Renal cortex interstitium (tissue), 11 donors: Measurements from ENCODE around the gene SORCS2. TPM values are rescaled to one million over a fixed set of nuclear protein-coding genes. Genes with fewer than 3 reads are reported as not detected.

ENCODE experiments used
- DNase-seq, 11 donors: peaks; one replicate each; pipeline ENCODE4 v3.0.0-alpha.2; 2013; ENCODE audit warnings: low read depth in 9 of 11, low spot score in 4 of 11; ENCODE audit errors: extremely low read depth in 1 of 11
- polyA plus RNA-seq, 3 donors: library from polyadenylated mRNA; unstranded; fragments of 120-200 nt; gene quantifications; one replicate each; pipeline ENCODE4 v1.2.1, GENCODE V29; 2013; ENCODE audit not compliant: insufficient read length in 3 of 3

Gene SORCS2
- polyA plus RNA-seq, 3 donors: 8.3 to 13.3 (median 9.9) TPM

- DNase-seq: no peak
These were observed 11.4 kb upstream of the SORCS2 start for GRCh38 chr4:7180938-7181337.

GRCh38 chr4:7182616-7183015 lies 9.7 kb upstream of the SORCS2 start:
- no peak for DNase-seq

GRCh38 chr4:7183161-7183560 lies 9.2 kb upstream of the SORCS2 start:
- no peak for DNase-seq

- DNase-seq: no peak
These were observed 8.4 kb upstream of the SORCS2 start for GRCh38 chr4:7183780-7184460.

GRCh38 chr4:7185487-7186030 lies 6.8 kb upstream of the SORCS2 start:
- DNase-seq: no peak

- no peak for DNase-seq
These were observed 6.3 kb upstream of the SORCS2 start for GRCh38 chr4:7186031-7186430.

- no peak for DNase-seq
These were observed 5.7 kb upstream of the SORCS2 start for GRCh38 chr4:7186516-7187167.

- DNase-seq: no peak
These were observed 5.2 kb upstream of the SORCS2 start for GRCh38 chr4:7187168-7187535.

GRCh38 chr4:7187691-7188090 lies 4.6 kb upstream of the SORCS2 start:
- DNase-seq: no peak

GRCh38 chr4:7189066-7189465 lies 3.3 kb upstream of the SORCS2 start:
- no peak for DNase-seq

- no peak for DNase-seq
These were observed 2.7 kb upstream of the SORCS2 start for GRCh38 chr4:7189475-7190277.

GRCh38 chr4:7190278-7190594 lies 2.1 kb upstream of the SORCS2 start:
- no peak for DNase-seq

- DNase-seq: no peak
These were observed 1.4 kb upstream of the SORCS2 start for GRCh38 chr4:7190691-7191545.

GRCh38 chr4:7191546-7192251 lies 639 bp upstream of the SORCS2 start:
- DNase-seq: no peak

- no peak for DNase-seq
These were observed 956 bp downstream of the SORCS2 start for GRCh38 chr4:7193030-7193958.

- no peak for DNase-seq
These were observed 2.2 kb downstream of the SORCS2 start for GRCh38 chr4:7194251-7195140.

- DNase-seq: no peak
These were observed 2.8 kb downstream of the SORCS2 start for GRCh38 chr4:7195141-7195515.
